GM18517 (cell line): Measurements from ENCODE around the gene HK3.

Experiments
- ATAC-seq: cut with Tn5 transposase; IDR thresholded peaks from one replicate; pipeline ENCODE4 v1.9.1; 2021; ENCODE audit warnings: mild to moderate bottlenecking, moderate library complexity; ENCODE audit not compliant: unreplicated experiment

The HK3 gene

DNA sequence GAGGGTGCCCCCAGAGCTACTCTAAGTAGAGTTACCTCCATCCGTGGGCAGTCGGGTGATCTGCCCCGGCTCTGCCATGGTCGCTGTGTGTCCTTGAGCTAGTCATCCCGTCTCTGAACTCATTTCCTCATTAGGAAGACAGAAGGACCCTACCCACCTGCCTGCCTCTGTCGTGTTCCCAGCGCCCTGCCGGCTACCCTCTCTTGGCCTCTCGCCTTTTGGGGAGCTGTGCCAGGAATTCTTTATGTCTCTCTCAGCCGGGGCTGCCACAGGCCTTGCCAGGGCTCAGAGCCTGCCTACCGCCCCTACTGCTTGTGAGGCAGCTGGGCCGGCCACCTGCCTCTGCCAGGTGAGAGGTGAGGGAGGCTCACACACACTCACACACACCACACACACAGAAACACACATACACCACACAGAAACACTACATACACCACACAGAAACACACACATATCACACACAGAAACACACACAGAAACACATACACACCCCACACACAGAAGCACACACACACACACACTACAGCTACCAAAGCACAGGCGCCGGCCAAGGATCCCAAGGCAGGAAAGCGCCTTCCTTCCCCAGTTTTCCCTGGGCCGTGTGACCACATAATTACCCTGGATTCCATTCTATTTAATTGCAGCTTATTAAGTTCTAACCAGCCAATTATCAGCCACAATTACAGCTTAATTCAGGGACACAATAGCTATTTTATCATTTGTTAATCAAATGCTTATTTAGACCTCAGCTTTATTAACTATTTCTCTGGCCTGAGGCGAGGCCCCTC, 47.1 kb downstream of the HK3 start:
- ATAC-seq = no peak

DNA sequence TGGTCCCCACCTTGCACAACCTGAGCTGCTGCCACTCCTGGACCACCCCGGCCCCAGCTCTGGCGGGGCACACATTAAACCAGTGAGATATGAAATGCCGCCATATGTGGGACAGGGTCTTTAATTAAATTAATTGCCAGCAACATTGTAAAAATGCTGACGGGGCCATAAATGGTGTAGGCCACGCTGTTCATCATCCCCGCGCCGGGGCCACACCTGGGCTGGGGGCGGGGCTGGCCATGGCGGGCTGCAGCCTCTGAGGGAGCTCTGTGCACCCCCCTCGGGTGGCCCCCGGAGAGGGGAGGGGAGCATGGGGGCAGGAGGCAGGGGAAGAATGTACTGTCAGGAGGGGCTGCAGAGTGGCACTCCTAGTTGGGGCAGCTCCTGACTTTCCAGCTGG, 47.8 kb downstream of the HK3 start:
- ATAC-seq = no peak

- no peak for ATAC-seq
These were observed 48.5 kb downstream of the HK3 start for GRCh38 chr5:176850371-176851245.

- ATAC-seq = no peak
These were observed 49.4 kb downstream of the HK3 start for GRCh38 chr5:176849611-176850227.

- ATAC-seq = no peak
These were observed 50.5 kb downstream of the HK3 start for GRCh38 chr5:176848651-176849050.

DNA sequence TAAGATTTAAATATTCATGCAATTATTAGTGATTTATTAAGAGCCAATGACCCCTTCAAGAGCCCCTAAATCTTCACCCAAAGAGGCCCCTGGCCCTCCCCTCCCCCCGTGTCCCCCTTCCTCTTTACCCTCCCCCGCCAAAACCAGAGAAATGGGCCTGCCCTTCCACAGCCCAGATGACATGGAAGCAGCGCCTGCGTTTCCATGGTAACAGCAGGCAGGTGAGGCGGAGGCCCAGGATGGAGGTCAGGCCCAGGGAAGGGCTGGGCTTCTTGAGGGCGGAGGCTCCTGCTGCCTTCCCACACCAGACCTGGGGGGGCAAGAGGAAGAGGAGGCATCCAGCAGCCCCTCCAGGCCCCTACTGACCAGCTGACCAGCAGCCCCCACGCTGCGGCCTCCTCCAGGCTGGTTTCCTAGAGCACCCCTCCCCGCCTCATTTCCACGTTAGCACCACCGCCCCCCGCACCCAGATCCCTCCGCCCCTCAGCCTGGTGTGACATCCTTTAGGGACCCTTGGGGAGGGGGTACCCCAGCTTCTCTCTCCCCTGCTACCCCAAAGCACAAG, 51.3 kb downstream of the HK3 start:
- no peak for ATAC-seq

GRCh38 chr5:176847148-176847547, 52.0 kb downstream of the HK3 start:
- ATAC-seq = no peak

DNA sequence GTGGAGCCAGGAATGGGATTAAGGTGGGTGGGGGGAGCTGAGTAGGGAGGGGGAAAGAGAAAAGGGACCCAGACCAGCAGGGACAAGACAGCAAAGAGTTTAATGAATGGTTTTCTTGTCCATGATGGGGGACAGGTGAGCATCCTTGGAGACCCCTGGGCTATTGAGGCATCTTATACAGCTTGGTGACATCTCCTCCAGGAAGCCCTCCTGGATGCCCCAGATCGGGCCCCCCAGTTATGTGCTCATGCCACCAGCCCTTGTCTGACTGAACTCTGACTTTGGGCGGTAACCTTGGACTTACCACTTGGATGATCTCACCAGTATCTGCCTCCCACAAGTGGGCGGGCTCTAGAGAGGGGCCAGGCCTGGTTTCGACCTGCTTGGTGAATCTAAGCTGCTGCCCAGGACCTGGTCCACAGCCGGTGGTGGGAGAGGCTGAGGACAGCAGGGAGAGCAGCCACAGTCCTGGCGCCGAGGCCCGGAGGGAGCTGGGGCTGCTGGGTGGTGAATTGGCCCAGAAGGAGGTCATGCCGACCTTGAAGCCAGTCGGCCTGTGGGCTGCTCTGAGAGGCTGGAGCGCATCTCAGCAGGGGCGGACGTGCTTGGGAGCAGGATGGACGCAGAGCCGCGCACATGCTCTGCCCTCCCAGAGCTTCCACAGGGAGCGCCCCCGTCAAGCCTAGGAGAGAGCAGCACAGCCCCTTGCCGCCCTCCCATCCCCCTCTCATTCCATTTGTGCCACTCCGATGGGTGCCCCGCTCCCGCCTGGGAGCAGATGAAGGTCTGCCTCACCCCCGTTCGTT, 52.6 kb downstream of the HK3 start:
- ATAC-seq = no peak

DNA sequence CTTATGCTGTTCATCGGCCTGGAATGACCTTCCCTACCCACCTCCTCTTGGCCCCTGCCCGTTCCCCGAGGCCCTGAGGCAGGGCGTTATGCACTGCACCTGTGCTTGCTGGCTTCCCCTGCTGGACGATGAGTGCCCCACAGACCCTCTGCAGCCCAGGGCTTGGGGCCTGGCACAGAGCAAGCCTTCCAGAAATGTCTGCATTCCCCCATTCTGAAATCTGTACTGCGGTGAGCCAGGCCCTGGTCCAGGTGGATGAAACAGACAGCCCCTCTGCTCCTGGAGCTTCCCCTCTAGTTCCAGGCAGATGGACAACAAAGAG, 53.8 kb downstream of the HK3 start:
- ATAC-seq = no peak

GRCh38 chr5:176844706-176845391, 54.3 kb downstream of the HK3 start:
- no peak for ATAC-seq

- ATAC-seq = no peak
These were observed 54.9 kb downstream of the HK3 start for GRCh38 chr5:176844281-176844680.

GRCh38 chr5:176843673-176844072, 55.5 kb downstream of the HK3 start:
- ATAC-seq = no peak

- no peak for ATAC-seq
These were observed 61.4 kb downstream of the HK3 start for GRCh38 chr5:176837707-176838115.

- ATAC-seq = no peak
These were observed 62.1 kb downstream of the HK3 start for GRCh38 chr5:176836811-176837706.

DNA sequence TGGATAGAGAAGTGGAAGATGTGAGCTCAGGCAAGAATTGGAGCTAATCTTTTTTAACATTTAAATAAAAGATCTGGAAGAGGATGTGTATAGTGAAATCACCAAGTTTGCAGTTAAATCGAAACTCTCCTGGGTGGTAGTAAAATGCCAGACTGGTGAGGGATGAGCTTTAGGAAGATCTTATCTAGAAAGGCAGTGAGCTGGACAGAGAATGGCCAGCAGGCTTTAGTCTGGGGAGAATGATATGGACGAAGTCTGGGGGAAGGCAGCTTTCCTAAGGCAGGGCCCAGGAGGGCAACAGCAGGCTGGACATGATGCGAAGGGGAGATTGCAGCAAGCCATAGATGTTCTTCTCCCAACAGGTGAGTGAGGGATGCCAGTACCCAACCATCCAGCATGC, 63.2 kb downstream of the HK3 start:
- no peak for ATAC-seq

GRCh38 chr5:176833286-176833685, 65.9 kb downstream of the HK3 start:
- no peak for ATAC-seq

- no peak for ATAC-seq
These were observed 67.0 kb downstream of the HK3 start for GRCh38 chr5:176832162-176832561.

DNA sequence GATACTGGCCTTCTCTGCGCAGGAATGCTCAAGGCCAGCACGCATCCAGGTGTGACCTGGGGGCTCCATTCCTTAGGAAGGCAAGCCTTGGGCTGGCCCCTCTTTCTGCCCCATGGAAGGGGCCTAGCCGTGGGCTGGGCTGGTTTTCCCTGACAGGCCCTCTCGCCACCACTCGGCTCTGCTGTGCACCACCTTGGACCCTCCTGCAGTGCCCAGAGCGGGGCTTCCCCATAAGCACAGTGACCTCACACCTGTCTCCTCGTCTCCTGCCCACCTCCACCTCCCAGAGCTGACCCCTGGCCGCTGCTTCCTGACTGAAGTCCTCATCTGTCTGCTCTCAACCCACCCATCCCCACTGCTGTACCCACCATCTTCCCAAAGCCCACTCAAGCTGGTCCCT, 67.7 kb downstream of the HK3 start:
- no peak for ATAC-seq

- no peak for ATAC-seq
These were observed 68.1 kb downstream of the HK3 start for GRCh38 chr5:176830995-176831423.
